Uterus (tissue), 2 donors: ENCODE measurements around the gene TMCO2.

Source experiments
- CTCF ChIP-seq, 4 experiments: fragments of 200-600 bp in 2 of 4; fragments of 450-650 bp in 2 of 4; sonication (generic) in 2 of 4; IDR thresholded peaks; one replicate each; pipeline ENCODE4 v1.5.1; 2016 to 2019; ENCODE audit warnings: antibody characterized with exemption in 4 of 4, mild to moderate bottlenecking in 2 of 4, moderate library complexity in 1 of 4
- POLR2A ChIP-seq, 2 donors: fragments of 450-650 bp; IDR thresholded peaks; one replicate each; pipeline ENCODE4 v1.6.1; 2016; ENCODE audit warnings: antibody characterized with exemption in 2 of 2, mild to moderate bottlenecking in 1 of 2, moderate library complexity in 1 of 2

- no peak for TF ChIP-seq CTCF (IDR thresholded peaks at IDR 0.05)
- TF ChIP-seq POLR2A (IDR thresholded peaks at IDR 0.05) = no peak
These were observed 3.7 kb downstream of the TMCO2 start for GRCh38 chr1:40251456-40251855.
